ENCODE results near the gene OTOR. TPM values are rescaled to one million over a fixed set of nuclear protein-coding genes. Genes with fewer than 3 reads are reported as not detected.

OTOR gene
- total and polyA plus RNA-seq, 2 of the 8 experiments (the other 6 are each of a cell fraction or from before 2014, with no cell fraction given) = not detected

DNA sequence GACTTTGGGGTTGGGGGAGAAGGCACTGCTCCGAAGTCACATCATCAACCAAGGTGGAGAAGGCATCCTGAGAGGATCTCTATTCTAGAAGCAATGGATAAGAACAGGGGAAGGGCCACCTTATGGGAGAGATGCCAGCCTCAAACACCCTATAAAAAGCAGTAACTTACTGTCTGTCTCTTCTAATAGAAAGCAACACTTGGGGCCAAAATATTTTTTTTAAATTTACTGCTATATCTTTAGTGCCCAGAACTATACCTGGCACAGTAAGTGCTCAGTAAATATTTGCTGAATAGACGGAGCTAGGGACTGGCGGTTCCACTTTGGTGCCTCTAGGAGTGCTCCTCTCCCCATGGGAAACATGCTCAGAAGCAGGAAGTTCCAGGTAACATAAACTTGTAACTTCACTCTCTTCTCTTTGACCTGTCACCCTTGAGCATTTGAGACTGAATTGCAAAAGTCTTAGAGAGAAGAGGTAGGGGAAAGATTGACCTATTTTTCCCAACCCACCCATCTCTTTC lies 807 bp upstream of the OTOR start:
- CTCF ChIA-PET (ENCODE audit: partially characterized antibody) = interaction anchor here (2.1 to 4.2 kb wide), 2 partner anchors 12 to 14 kb away, joined by 11 to 42 read pairs; no protein-coding TSS in a partner anchor
- H2BK15ac ChIP-seq (ENCODE audit: low read length) = no peak overlapping the region
- FAIRE-seq (no peak), DNase-seq (ENCODE audit: low read depth in 1 of 2, low spot score in 2 of 2) (no peak)
- H4K8ac ChIP-seq (ENCODE audit: extremely low read depth, insufficient read depth, low read length) = no peak overlapping the region
- no peak overlapping the region for H3K9ac ChIP-seq (replicated peaks in 1 of 4; ENCODE audit: extremely low read depth in 1 of 4, low read depth in 3 of 4, low read length in 3 of 4)
- WGBS, 2 experiments (ENCODE audit: extremely low coverage in 1 of 2, insufficient coverage in 1 of 2, insufficient read length in 1 of 2, insufficient replicate concordance in 2 of 2, low coverage in 1 of 2, low lambda C conversion rate in 2 of 2, missing lambda C conversion rate in 1 of 2) = 57% methylated on average over 3 of the region's 3 CpGs; no CpG with 5 or more reads in 1 of the 2 experiments
- H3K36me3 ChIP-seq (ENCODE audit: control insufficient read depth in 2 of 4, insufficient read depth in 4 of 4, low read length in 3 of 4) = no peaks in the 10 kb centered on the region
- H2AFZ ChIP-seq (ENCODE audit: low read length) = 0 out of 2 replicates have a peak overlapping the region, but pooled peaks have one; percentile 30
- H3K79me1 ChIP-seq (ENCODE audit: low read depth, low read length) = no peaks in the 10 kb centered on the region
- no peak overlapping the region for H3K18ac ChIP-seq (ENCODE audit: extremely low read depth, low read length)
- H2BK12ac ChIP-seq (ENCODE audit: low read depth, low read length) = no peak overlapping the region
- H3K9me3 ChIP-seq (ENCODE audit: insufficient read depth in 2 of 2, low read depth in 1 of 2, low read length in 1 of 2) = no peaks in the 10 kb centered on the region
- H3K4me3 ChIP-seq (ENCODE audit: extremely low read depth in 1 of 4, insufficient read depth in 2 of 4, low read depth in 3 of 4, low read length in 4 of 4) = no peak overlapping the region
- H3K27me3 ChIP-seq (replicated peaks in 1 of 4; ENCODE audit: control insufficient read depth in 3 of 4, extremely low read depth in 1 of 4, insufficient read depth in 3 of 4, low read length in 3 of 4) = no peaks in the 10 kb centered on the region
- H4K91ac ChIP-seq (replicated peaks; ENCODE audit: insufficient read length, low read length) = no peak overlapping the region
- no peak overlapping the region for H3K14ac ChIP-seq (ENCODE audit: insufficient read length)
- H2AK5ac ChIP-seq (ENCODE audit: low read depth, low read length) = no peak overlapping the region
- H3K56ac ChIP-seq (replicated peaks; ENCODE audit: insufficient read length, low read depth, low read length) = no peak overlapping the region
- no peak overlapping the region for H3K27ac ChIP-seq (ENCODE audit: low read depth, low read length)
- POLR2A ChIA-PET (ENCODE audit: partially characterized antibody) = no interaction called here
- no peak overlapping the region for H3K4me2 ChIP-seq (ENCODE audit: insufficient read depth in 1 of 2, low read depth in 2 of 2, low read length in 2 of 2)
- H3K23me2 ChIP-seq (ENCODE audit: low read depth, low read length) = no peaks in the 10 kb centered on the region; the same call in 1 of the 2 replicates
- H3K23ac ChIP-seq (ENCODE audit: insufficient read length) = no peak overlapping the region
- no peak overlapping the region for H2BK20ac ChIP-seq (ENCODE audit: low read length)
- H4K5ac ChIP-seq (ENCODE audit: insufficient read length, low read depth, low read length) = no peak overlapping the region
- no peak overlapping the region for H2BK5ac ChIP-seq (ENCODE audit: low read depth, low read length)
- H3K79me2 ChIP-seq (ENCODE audit: control insufficient read depth in 1 of 2, insufficient read depth in 2 of 2, low read length in 2 of 2) = no peaks in the 10 kb centered on the region
- no peak overlapping the region for H2BK120ac ChIP-seq (replicated peaks; ENCODE audit: low read depth, low read length)
- no peak overlapping the region for H3K4ac ChIP-seq (replicated peaks; ENCODE audit: insufficient read length, low read depth, low read length)
- H4K20me1 ChIP-seq (replicated peaks in 1 of 2; ENCODE audit: control insufficient read depth in 1 of 2, insufficient read depth in 2 of 2, low read length in 2 of 2) = no peaks in the 10 kb centered on the region
- peaks cover 0 to under 1% (median under 1%) of the 10 kb centered on the region in 4 experiments; a peak in 2 of 7 replicates for H3K4me1 ChIP-seq (replicated peaks in 1 of 4; ENCODE audit: control insufficient read depth in 3 of 4, insufficient read depth in 4 of 4, low read length in 3 of 4)
- TF ChIP-seq, protein P1, sequence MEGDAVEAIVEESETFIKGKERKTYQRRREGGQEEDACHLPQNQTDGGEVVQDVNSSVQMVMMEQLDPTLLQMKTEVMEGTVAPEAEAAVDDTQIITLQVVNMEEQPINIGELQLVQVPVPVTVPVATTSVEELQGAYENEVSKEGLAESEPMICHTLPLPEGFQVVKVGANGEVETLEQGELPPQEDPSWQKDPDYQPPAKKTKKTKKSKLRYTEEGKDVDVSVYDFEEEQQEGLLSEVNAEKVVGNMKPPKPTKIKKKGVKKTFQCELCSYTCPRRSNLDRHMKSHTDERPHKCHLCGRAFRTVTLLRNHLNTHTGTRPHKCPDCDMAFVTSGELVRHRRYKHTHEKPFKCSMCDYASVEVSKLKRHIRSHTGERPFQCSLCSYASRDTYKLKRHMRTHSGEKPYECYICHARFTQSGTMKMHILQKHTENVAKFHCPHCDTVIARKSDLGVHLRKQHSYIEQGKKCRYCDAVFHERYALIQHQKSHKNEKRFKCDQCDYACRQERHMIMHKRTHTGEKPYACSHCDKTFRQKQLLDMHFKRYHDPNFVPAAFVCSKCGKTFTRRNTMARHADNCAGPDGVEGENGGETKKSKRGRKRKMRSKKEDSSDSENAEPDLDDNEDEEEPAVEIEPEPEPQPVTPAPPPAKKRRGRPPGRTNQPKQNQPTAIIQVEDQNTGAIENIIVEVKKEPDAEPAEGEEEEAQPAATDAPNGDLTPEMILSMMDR (IDR thresholded peaks at IDR 0.05; ENCODE audit: control extremely low read depth in 1 of 3, insufficient read depth in 1 of 3, low read depth in 1 of 3, low read length in 3 of 3) = peak in 2 of 3 experiments; percentile 23 to 50; a peak in 2 of 4 replicates
- TF ChIP-seq CHD1 (IDR thresholded peaks at IDR 0.05; ENCODE audit: low read depth, low read length) (no peak), RAD21 (IDR thresholded peaks at IDR 0.05 in 1 of 2, conservative IDR thresholded peaks at IDR 0.05 in 1 of 2; ENCODE audit: low read depth in 2 of 2, low read length in 2 of 2) (peak in 1 of 2 experiments; percentile 17; a peak in 1 of 4 replicates), EGR1 (IDR thresholded peaks at IDR 0.05; ENCODE audit: borderline replicate concordance, low read depth, low read length) (no peak), KDM4A (IDR thresholded peaks at IDR 0.05; ENCODE audit: low read depth, low read length, severe bottlenecking) (no peak), MAFK (IDR thresholded peaks at IDR 0.05; ENCODE audit: low read depth, low read length) (peak; percentile 57; the same call in 1 of the 2 replicates), RBBP5 (IDR thresholded peaks at IDR 0.05; ENCODE audit: borderline replicate concordance, low read depth, low read length) (no peak), TAF1 (IDR thresholded peaks at IDR 0.05; ENCODE audit: low read depth, low read length) (no peak), POU5F1 (IDR thresholded peaks at IDR 0.05; ENCODE audit: low read depth, low read length) (no peak), POLR2AphosphoS5 (IDR thresholded peaks at IDR 0.05; ENCODE audit: low read depth, low read length) (no peak)

All from H1 (cell line).